ENCODE results near the gene NR5A2.

Gene NR5A2

DNA sequence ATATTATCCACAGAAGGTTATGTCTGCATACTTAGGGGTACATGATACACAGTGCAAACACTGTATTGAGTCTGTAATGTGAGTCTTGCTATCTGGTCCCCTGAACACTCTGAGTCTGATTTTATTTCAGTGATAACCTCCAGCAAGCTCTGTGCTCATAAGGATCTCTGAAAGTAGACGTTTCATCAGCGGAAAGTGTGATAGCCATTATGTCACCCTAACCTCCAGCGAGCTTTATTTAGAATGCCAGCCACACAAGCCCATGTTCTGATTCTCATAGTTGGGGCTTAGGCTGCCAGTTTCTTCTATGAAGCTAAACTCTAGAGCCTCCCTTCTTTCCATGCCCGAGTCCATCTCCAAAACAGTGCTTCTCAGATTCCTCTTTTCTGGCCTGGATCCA, 3.3 kb downstream of the NR5A2 start:
- H3K36me3 ChIP-seq, result no peaks in the 10 kb centered on the region
- no peak overlapping the region for H3K4me3 ChIP-seq
- DNase-seq, result no peak
- H3K27ac ChIP-seq, result no peak overlapping the region
- TF ChIP-seq, protein P1, sequence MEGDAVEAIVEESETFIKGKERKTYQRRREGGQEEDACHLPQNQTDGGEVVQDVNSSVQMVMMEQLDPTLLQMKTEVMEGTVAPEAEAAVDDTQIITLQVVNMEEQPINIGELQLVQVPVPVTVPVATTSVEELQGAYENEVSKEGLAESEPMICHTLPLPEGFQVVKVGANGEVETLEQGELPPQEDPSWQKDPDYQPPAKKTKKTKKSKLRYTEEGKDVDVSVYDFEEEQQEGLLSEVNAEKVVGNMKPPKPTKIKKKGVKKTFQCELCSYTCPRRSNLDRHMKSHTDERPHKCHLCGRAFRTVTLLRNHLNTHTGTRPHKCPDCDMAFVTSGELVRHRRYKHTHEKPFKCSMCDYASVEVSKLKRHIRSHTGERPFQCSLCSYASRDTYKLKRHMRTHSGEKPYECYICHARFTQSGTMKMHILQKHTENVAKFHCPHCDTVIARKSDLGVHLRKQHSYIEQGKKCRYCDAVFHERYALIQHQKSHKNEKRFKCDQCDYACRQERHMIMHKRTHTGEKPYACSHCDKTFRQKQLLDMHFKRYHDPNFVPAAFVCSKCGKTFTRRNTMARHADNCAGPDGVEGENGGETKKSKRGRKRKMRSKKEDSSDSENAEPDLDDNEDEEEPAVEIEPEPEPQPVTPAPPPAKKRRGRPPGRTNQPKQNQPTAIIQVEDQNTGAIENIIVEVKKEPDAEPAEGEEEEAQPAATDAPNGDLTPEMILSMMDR (IDR thresholded peaks at IDR 0.05), result no peak
- intact Hi-C loops (cut with DNase I; ENCODE audit: low total_unique reads), result no loop called here
- H3K4me1 ChIP-seq, result peaks cover 0 to 32% (median 19%) of the 10 kb centered on the region in 4 donors
- H3K27me3 ChIP-seq, result peaks cover 0 to 65% of the 10 kb centered on the region in 2 donors
- no peaks in the 10 kb centered on the region for H3K9me3 ChIP-seq

GRCh38 chr1:200033511-200034261, 6.2 kb downstream of the NR5A2 start:
- H3K36me3 ChIP-seq, result no peaks in the 10 kb centered on the region
- H3K9me3 ChIP-seq, result no peaks in the 10 kb centered on the region
- peaks cover 0 to 90% of the 10 kb centered on the region in 2 donors for H3K27me3 ChIP-seq
- no peak overlapping the region for H3K4me3 ChIP-seq
- DNase-seq, result no peak
- H3K27ac ChIP-seq, result no peak overlapping the region
- intact Hi-C loops (cut with DNase I; ENCODE audit: low total_unique reads), result no loop called here
- TF ChIP-seq, protein P1 (IDR thresholded peaks at IDR 0.05), result no peak
- H3K4me1 ChIP-seq, result peaks cover 0 to 37% (median 22%) of the 10 kb centered on the region in 4 donors

DNA sequence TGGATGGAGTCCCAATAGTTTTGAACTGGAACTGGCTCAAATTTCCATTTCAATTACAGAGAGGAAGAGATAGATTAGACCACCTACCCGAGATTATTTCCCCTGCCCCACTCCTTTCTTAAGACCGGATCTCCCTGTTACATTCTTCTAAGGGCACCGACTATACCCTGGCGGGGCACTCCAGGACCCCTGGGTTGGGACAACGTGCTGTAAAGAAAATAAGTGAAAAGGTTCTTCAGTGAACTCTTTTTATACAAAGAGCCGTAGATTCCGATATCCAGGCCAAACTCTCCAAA, 6.7 kb downstream of the NR5A2 start:
- intact Hi-C loops (cut with DNase I; ENCODE audit: low total_unique reads), result no loop called here
- DNase-seq, result no peak

GRCh38 chr1:200034761-200035396, 7.4 kb downstream of the NR5A2 start:
- intact Hi-C loops (cut with DNase I; ENCODE audit: low total_unique reads), result no loop called here
- Histone ChIP-seq H3K36me3 (no peaks in the 10 kb centered on the region), H3K4me3 (peak overlapping the region in 1 of 2 donors; percentile 24), H3K27ac (no peak overlapping the region), H3K4me1 (peaks cover 0 to 38% (median 27%) of the 10 kb centered on the region in 4 donors), H3K27me3 (peaks cover 0 to 90% of the 10 kb centered on the region in 2 donors), H3K9me3 (no peaks in the 10 kb centered on the region)
- no peak for DNase-seq
- TF ChIP-seq, protein P1 (IDR thresholded peaks at IDR 0.05), result no peak

More for the DNA sequence above, 6.7 kb downstream of the NR5A2 start:
- TF ChIP-seq, protein P1 (IDR thresholded peaks at IDR 0.05), result no peak
- Histone ChIP-seq H3K27me3 (peaks cover 0 to 90% of the 10 kb centered on the region in 2 donors), H3K4me3 (no peak overlapping the region), H3K4me1 (peaks cover 0 to 37% (median 20%) of the 10 kb centered on the region in 4 donors), H3K27ac (no peak overlapping the region), H3K9me3 (no peaks in the 10 kb centered on the region), H3K36me3 (no peaks in the 10 kb centered on the region)

DNA sequence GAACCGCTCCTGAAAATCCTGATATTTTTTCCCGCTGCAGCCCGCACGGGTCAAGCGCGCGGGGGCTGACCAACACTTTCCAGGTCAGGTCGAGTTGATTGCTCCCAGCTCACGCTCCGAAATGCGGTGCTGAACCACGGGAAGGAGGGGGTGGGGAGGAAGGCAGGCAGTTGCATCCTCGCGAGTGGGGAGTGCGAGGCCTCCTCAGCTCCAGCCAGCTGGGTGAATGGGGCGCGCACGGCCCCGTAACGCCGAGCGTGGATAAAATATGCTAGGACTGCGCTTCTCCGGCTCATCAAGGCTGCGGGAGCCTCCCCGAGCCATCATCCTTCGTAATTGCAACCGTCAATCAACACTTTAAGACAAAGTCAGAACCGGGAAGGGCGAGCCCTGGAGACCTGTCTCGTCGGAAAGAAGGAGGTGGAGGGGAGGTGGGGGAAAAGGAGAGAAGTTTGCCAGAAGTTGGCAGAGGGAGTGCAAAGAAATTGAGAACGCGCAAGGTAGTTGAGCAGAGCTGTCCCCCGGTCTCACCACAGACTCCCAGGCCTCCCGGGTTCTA, 8.0 kb downstream of the NR5A2 start:
- Histone ChIP-seq H3K36me3 (no peaks in the 10 kb centered on the region), H3K9me3 (no peaks in the 10 kb centered on the region), H3K27me3 (peaks cover 0 to 90% of the 10 kb centered on the region in 2 donors), H3K27ac (no peak overlapping the region), H3K4me1 (peaks cover 0 to 43% (median 33%) of the 10 kb centered on the region in 4 donors), H3K4me3 (peak overlapping the region in 1 of 2 donors; percentile 22)
- intact Hi-C loops (cut with DNase I; ENCODE audit: low total_unique reads), result no loop called here
- DNase-seq, result no peak
- TF ChIP-seq, protein P1 (IDR thresholded peaks at IDR 0.05), result no peak

Data from tibial artery (tissue), 4 donors.